Left ventricle myocardium inferior (tissue), 1 donor: ENCODE results near the gene PROC. TPM values are rescaled to one million over a fixed set of nuclear protein-coding genes. Genes with fewer than 3 reads are reported as not detected.
A peak's percentile ranks its signal among the peaks of the same experiment; 100 is the strongest.
"Not testable (repeated sequence)": the region's sequence is repeated elsewhere in the genome, so short reads cannot be mapped to it uniquely, and the experiment has no call there.

Experiments used
- DNase-seq: peaks from one replicate; pipeline ENCODE4 v3.0.0-alpha.2; 2020
- H3K27ac ChIP-seq: fragments of 200-600 bp; replicated peaks from 2 replicates; pipeline ENCODE4 v1.8.0; 2021
- H3K27me3 ChIP-seq: fragments of 200-600 bp; 2 replicates; pipeline ENCODE4 v1.8.0; 2021; ENCODE audit warnings: low read depth
- H3K36me3 ChIP-seq: fragments of 200-600 bp; 2 replicates; pipeline ENCODE4 v1.8.0; 2021
- H3K4me1 ChIP-seq: fragments of 200-600 bp; 2 replicates; pipeline ENCODE4 v1.8.0; 2021
- H3K4me3 ChIP-seq: fragments of 200-600 bp; 2 replicates; pipeline ENCODE4 v1.8.0; 2021; ENCODE audit warnings: mild to moderate bottlenecking, moderate library complexity
- H3K9me3 ChIP-seq: fragments of 200-600 bp; replicated peaks from 2 replicates; pipeline ENCODE4 v1.8.0; 2021
- intact Hi-C: fragments of 100-400 bp; cut with micrococcal nuclease; formaldehyde crosslinking; loops from one replicate; pipeline ENCODE4 v1.11.0; 2022
- total RNA-seq: library from RNA; stranded (reverse); fragmentation: NEBNext Ultra II Directional; extraction: Animal tissue kit (Norgen Biotek cat#: 25700); gene quantifications from one replicate; pipeline ENCODE4 v1.2.1, GENCODE V29; 2021
- TF ChIP-seq, protein P1 (sequence below): fragments of 200-600 bp; IDR thresholded peaks from 2 replicates; pipeline ENCODE4 v1.8.0; 2021; ENCODE audit warnings: antibody characterized with exemption, mild to moderate bottlenecking, borderline replicate concordance
- donor health status: DM: no; HTN: yes; CAD: no; lungs with severe emphysema.

The PROC gene
- total RNA-seq, 1 donor from 2014 or later = not detected

DNA sequence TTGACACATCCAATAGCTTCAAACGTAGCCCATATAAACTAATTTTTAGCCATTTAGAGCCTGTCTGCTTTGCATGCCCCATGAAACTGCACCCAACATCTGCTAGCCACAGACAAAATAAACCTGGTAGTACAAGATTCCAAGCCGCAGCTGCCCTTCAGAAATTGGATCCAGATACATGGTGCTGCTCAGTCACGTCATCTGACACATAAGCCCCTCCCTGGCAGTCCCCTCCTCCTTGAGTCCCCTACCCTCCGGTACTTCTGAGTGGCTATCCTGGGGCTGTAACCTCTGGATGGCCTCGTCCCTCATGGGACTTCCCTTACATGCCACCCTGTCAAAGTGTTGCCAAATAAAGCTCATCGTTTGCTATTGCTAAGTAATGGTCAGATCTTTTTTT lies 33.8 kb downstream of the PROC start:
- DNase-seq = no peak
- TF ChIP-seq, protein P1, sequence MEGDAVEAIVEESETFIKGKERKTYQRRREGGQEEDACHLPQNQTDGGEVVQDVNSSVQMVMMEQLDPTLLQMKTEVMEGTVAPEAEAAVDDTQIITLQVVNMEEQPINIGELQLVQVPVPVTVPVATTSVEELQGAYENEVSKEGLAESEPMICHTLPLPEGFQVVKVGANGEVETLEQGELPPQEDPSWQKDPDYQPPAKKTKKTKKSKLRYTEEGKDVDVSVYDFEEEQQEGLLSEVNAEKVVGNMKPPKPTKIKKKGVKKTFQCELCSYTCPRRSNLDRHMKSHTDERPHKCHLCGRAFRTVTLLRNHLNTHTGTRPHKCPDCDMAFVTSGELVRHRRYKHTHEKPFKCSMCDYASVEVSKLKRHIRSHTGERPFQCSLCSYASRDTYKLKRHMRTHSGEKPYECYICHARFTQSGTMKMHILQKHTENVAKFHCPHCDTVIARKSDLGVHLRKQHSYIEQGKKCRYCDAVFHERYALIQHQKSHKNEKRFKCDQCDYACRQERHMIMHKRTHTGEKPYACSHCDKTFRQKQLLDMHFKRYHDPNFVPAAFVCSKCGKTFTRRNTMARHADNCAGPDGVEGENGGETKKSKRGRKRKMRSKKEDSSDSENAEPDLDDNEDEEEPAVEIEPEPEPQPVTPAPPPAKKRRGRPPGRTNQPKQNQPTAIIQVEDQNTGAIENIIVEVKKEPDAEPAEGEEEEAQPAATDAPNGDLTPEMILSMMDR = no peak
- intact Hi-C loops = no loop called here
- Histone ChIP-seq H3K4me3 (no peak overlapping the region), H3K27me3 (no peaks in the 10 kb centered on the region), H3K36me3 (peaks cover 3% of the 10 kb centered on the region), H3K9me3 (no peaks in the 10 kb centered on the region), H3K27ac (no peak overlapping the region), H3K4me1 (no peaks in the 10 kb centered on the region)

- not testable (repeated sequence) for H3K4me3 ChIP-seq
Measured at GRCh38 chr2:127452423-127452822, 34.2 kb downstream of the PROC start.

DNA sequence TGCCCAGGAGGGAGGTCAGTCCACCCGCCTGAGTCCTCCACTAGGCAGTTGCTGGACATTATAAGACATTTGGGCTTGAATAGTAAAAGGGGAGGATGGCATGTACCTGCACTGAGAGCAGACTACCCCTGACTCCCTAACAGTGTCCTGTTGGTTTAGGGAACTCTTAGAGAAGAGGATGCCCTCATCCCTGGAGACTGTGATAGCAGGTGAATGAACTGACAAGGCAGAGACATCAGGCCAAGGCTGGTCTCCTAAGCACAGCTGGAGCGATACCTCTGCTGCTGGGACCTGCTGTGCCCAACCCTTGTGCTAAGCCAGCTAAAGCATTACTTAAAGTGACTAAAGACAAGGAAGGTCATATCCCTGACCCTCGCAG lies 34.8 kb downstream of the PROC start:
- intact Hi-C loops = no loop called here
- Histone ChIP-seq H3K4me1 (no peaks in the 10 kb centered on the region), H3K27ac (no peak overlapping the region), H3K4me3 (no peak overlapping the region), H3K36me3 (peaks cover 3% of the 10 kb centered on the region), H3K9me3 (no peaks in the 10 kb centered on the region), H3K27me3 (no peaks in the 10 kb centered on the region)
- TF ChIP-seq, protein P1 = no peak
- no peak for DNase-seq

More at GRCh38 chr2:127452423-127452822, 34.2 kb downstream of the PROC start:
- H3K27ac ChIP-seq, intact Hi-C loops, H3K27me3 ChIP-seq, H3K4me1 ChIP-seq, DNase-seq, H3K9me3 ChIP-seq, H3K36me3 ChIP-seq: not testable (repeated sequence)

DNA sequence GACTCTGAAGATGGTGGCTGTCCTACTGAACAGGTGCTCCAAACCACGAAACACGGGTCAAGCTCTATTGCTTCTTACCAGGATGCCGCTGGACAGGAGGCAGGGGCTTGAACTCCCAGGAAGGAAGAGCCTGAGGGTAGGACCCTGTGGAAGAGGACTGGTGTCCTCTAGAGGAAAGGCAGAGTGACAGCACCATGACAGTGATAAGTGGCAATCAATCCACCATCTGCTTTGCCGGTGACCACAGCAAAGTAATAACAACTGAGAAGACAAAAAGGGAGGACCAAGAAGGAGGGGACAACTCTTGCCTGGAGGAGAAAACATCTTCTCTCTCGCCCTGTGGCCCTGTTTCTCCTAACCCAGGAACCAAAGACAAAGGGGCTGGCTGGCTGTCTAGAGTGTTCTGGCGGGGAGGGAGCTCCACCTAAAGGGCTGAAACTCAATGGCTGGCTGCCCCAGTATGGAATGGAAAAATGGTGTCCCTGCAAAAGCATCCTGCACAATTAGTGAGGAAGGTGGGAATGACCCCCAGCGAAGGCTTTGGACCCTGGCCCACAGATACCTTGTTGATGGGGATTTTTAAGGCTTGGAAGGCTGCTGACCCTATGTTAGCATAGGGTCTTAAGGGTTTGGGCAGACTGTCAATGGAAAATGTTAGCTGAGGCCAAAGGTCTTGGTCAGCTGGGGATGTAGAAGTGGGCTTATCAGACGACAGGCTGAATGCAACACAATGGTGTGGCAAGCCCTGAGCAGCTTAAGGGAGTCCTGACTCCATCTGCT lies 35.4 kb downstream of the PROC start:
- TF ChIP-seq, protein P1 = peak; percentile 36
- Histone ChIP-seq H3K4me3 (no peak overlapping the region), H3K9me3 (no peaks in the 10 kb centered on the region), H3K36me3 (peaks cover 3% of the 10 kb centered on the region), H3K27ac (no peak overlapping the region), H3K27me3 (no peaks in the 10 kb centered on the region), H3K4me1 (no peaks in the 10 kb centered on the region)
- no peak for DNase-seq
- intact Hi-C loops = no loop called here

- TF ChIP-seq, protein P1 = no peak
- no peaks in the 10 kb centered on the region for H3K27me3 ChIP-seq
- H3K4me1 ChIP-seq = no peaks in the 10 kb centered on the region
- H3K9me3 ChIP-seq = no peaks in the 10 kb centered on the region
- H3K36me3 ChIP-seq = peaks cover 3% of the 10 kb centered on the region
- intact Hi-C loops = no loop called here
- no peak for DNase-seq
- no peak overlapping the region for H3K4me3 ChIP-seq
- no peak overlapping the region for H3K27ac ChIP-seq
Measured at GRCh38 chr2:127454595-127455565, 36.7 kb downstream of the PROC start.
